GM23338 (cell line): Measurements from ENCODE around the gene DRGX. TPM values are rescaled to one million over a fixed set of nuclear protein-coding genes. Genes with fewer than 3 reads are reported as not detected.

Source experiments
- ATAC-seq: fragments of 200-7000 bp; cut with Tn5 transposase; 3 replicates; pipeline ENCODE4 v1.9.1; 2020
- DNase-seq: peaks from one replicate; pipeline ENCODE4 v3.0.0-alpha.2; 2015; ENCODE audit warnings: low spot score
- H2AFZ ChIP-seq: fragments of 200-600 bp; sonication (generic); 2 replicates; pipeline ENCODE4 v1.8.0; 2016; ENCODE audit warnings: antibody characterized with exemption, mild to moderate bottlenecking, moderate library complexity
- H3F3A ChIP-seq: fragments of 200-600 bp; sonication (generic); replicated peaks from 2 replicates; pipeline ENCODE4 v1.8.0; 2017; ENCODE audit warnings: antibody characterized with exemption, mixed run types, low read depth
- H3K27ac ChIP-seq: fragments of 200-600 bp; sonication (generic); 2 replicates; pipeline ENCODE4 v1.6.1; 2016; ENCODE audit warnings: low read depth
- H3K27me3 ChIP-seq: fragments of 200-600 bp; sonication (generic); 2 replicates; pipeline ENCODE4 v1.8.0; 2016; ENCODE audit warnings: mild to moderate bottlenecking, mixed run types, moderate library complexity; ENCODE audit not compliant: insufficient read depth
- H3K36me3 ChIP-seq: fragments of 200-600 bp; sonication (generic); 2 replicates; pipeline ENCODE4 v1.8.0; 2016; ENCODE audit warnings: mild to moderate bottlenecking; ENCODE audit not compliant: insufficient read depth
- H3K4me1 ChIP-seq: fragments of 200-600 bp; sonication (generic); 2 replicates; pipeline ENCODE4 v1.8.0; 2016; ENCODE audit warnings: mild to moderate bottlenecking, moderate library complexity; ENCODE audit not compliant: insufficient read depth
- H3K4me2 ChIP-seq: fragments of 200-600 bp; sonication (generic); 2 replicates; pipeline ENCODE4 v1.7.1; 2017; ENCODE audit warnings: mixed run types
- H3K4me3 ChIP-seq: fragments of 200-600 bp; sonication (generic); 2 replicates; pipeline ENCODE4 v1.6.1; 2016; ENCODE audit warnings: mixed run types
- H3K79me2 ChIP-seq: fragments of 200-600 bp; sonication (generic); replicated peaks from 2 replicates; pipeline ENCODE4 v1.8.0; 2017; ENCODE audit warnings: mild to moderate bottlenecking; ENCODE audit not compliant: insufficient read depth
- H3K9me2 ChIP-seq: fragments of 200-600 bp; sonication (generic); 2 replicates; pipeline ENCODE4 v1.8.0; 2017; ENCODE audit not compliant: insufficient read depth
- H4K20me1 ChIP-seq: fragments of 200-600 bp; sonication (generic); replicated peaks from 2 replicates; pipeline ENCODE4 v1.8.0; 2017; ENCODE audit warnings: mild to moderate bottlenecking; ENCODE audit not compliant: insufficient read depth
- H3K27ac Mint-ChIP-seq: 2 replicates; pipeline ENCODE4 v1.8.0; 2020; ENCODE audit warnings: inconsistent platforms, mild to moderate bottlenecking, moderate library complexity, mixed read lengths
- H3K27me3 Mint-ChIP-seq: 3 replicates; pipeline ENCODE4 v1.8.0; 2022; ENCODE audit warnings: low read depth, mild to moderate bottlenecking, moderate library complexity, mixed read lengths, inconsistent platforms; ENCODE audit not compliant: insufficient read depth, poor library complexity
- H3K36me3 Mint-ChIP-seq: 3 replicates; pipeline ENCODE4 v1.8.0; 2021; ENCODE audit warnings: low read depth, mild to moderate bottlenecking, inconsistent platforms, moderate library complexity, mixed read lengths
- H3K4me1 Mint-ChIP-seq: 3 replicates; pipeline ENCODE4 v1.8.0; 2020; ENCODE audit warnings: mild to moderate bottlenecking, inconsistent platforms, mixed read lengths
- H3K4me3 Mint-ChIP-seq: 3 replicates; pipeline ENCODE4 v1.8.0; 2021; ENCODE audit warnings: moderate library complexity, mild to moderate bottlenecking, inconsistent platforms, mixed read lengths
- H3K9me3 Mint-ChIP-seq: 3 replicates; pipeline ENCODE4 v1.8.0; 2020; ENCODE audit warnings: moderate library complexity, mild to moderate bottlenecking, inconsistent platforms, mixed read lengths
- EZH2 ChIP-seq: fragments of 200-600 bp; sonication (generic); IDR thresholded peaks from one replicate; pipeline ENCODE4 v1.8.0; 2017; ENCODE audit warnings: antibody characterized with exemption, mild to moderate bottlenecking, low read depth; ENCODE audit not compliant: unreplicated experiment
- EZH2phosphoT487 ChIP-seq: fragments of 200-600 bp; sonication (generic); IDR thresholded peaks from one replicate; pipeline ENCODE4 v1.8.1; 2018; ENCODE audit warnings: antibody characterized with exemption; ENCODE audit not compliant: unreplicated experiment
- JUNB ChIP-seq: IDR thresholded peaks from one replicate; pipeline ENCODE4 v1.6.1; 2016; ENCODE audit warnings: antibody characterized with exemption; ENCODE audit not compliant: unreplicated experiment
- NANOG ChIP-seq: IDR thresholded peaks from 2 replicates; pipeline ENCODE4 v1.6.1; 2016; ENCODE audit warnings: antibody characterized with exemption, borderline replicate concordance
- REST ChIP-seq: IDR thresholded peaks from one replicate; pipeline ENCODE4 v1.6.1; 2018; ENCODE audit warnings: antibody characterized with exemption; ENCODE audit not compliant: unreplicated experiment
- ZNF331 ChIP-seq: fragments of 250-450 bp; sonication (Bioruptor Pico); IDR thresholded peaks from 2 replicates; pipeline ENCODE4 v1.5.0; 2020; ENCODE audit warnings: low read depth, mild to moderate bottlenecking, moderate library complexity
- long read RNA-seq: library from polyadenylated mRNA; unstranded; transcript quantifications from one replicate; pipeline ENCODE4 v2.0.0, GENCODE V29; 2020; ENCODE audit not compliant: unreplicated experiment
- polyA plus RNA-seq: library from polyadenylated mRNA; unstranded; fragments of >200 nt; fragmentation: Nextera tagmentation; extraction: Ambion mirVana; gene quantifications from 2 replicates; pipeline ENCODE4 v1.2.1, GENCODE V29; 2016
- total RNA-seq: library from RNA; depleted of rRNA; stranded (reverse); fragments of >200 nt; shearing (Covaris generic); gene quantifications from 2 replicates; pipeline ENCODE4 v1.2.3, GENCODE V29; 2014; rRNA removed

DRGX gene
- not detected in 2 replicates for total RNA-seq
- polyA plus RNA-seq, result not detected in 2 replicates
- long read RNA-seq, result 0 reads

- TF ChIP-seq EZH2, result peak; percentile 81
- TF ChIP-seq REST, result no peak
- TF ChIP-seq ZNF331 (CRISPR knock-in tag), result no peak
- peak; percentile 19 for TF ChIP-seq EZH2phosphoT487
- no peaks in the 10 kb centered on the region for H3K9me2 ChIP-seq
- H3K36me3 Mint-ChIP-seq, result no peaks in the 10 kb centered on the region
- peaks cover 30% of the 10 kb centered on the region for H3K4me1 Mint-ChIP-seq
- ATAC-seq, result peak; percentile 11
- peak within 1 kb of the TSS; percentile 75 for H3K4me3 Mint-ChIP-seq
- H3K27ac Mint-ChIP-seq, result no peak within 1 kb of the TSS
- peak; percentile 46 for DNase-seq
- H3K27me3 ChIP-seq, result peaks cover 100% of the 10 kb centered on the region
- no peak within 1 kb of the TSS for H3K27ac ChIP-seq
- H3K4me2 ChIP-seq, result peak within 1 kb of the TSS; percentile 96
- H3K27me3 Mint-ChIP-seq, result peaks cover 77% of the 10 kb centered on the region
- no peaks in the 10 kb centered on the region for H3K36me3 ChIP-seq
- H4K20me1 ChIP-seq, result peaks cover 23% of the 10 kb centered on the region
- H3K4me1 ChIP-seq, result peaks cover 31% of the 10 kb centered on the region
- peak within 1 kb of the TSS; percentile 73 for H3K4me3 ChIP-seq
- H3F3A ChIP-seq, result 0 out of 2 replicates have a peak, but pooled peaks cover 9% of the 10 kb centered on the region
- H2AFZ ChIP-seq, result peak within 1 kb of the TSS; percentile 84
- H3K79me2 ChIP-seq, result no peaks in the 10 kb centered on the region
- H3K9me3 Mint-ChIP-seq, result no peaks in the 10 kb centered on the region
These were observed at the start of gene DRGX for GRCh38 chr10:49395741-49396665. Gene DRGX (minus strand): TSS chr10:49396089. CDS start chr10:49395440, 649 bp downstream.

GRCh38 chr10:49444349-49444748 lies 48.5 kb upstream of the DRGX start:
- Mint-ChIP-seq H3K27ac (no peak overlapping the region), H3K4me3 (no peak overlapping the region), H3K9me3 (peaks cover 19% of the 10 kb centered on the region; the same call in 2 of the 3 replicates), H3K4me1 (peaks cover 11% of the 10 kb centered on the region), H3K36me3 (peaks cover 6% of the 10 kb centered on the region; the same call in 1 of the 3 replicates), H3K27me3 (no peaks in the 10 kb centered on the region)
- Histone ChIP-seq H3K9me2 (0 out of 2 replicates have a peak, but pooled peaks cover 3% of the 10 kb centered on the region), H2AFZ (no peak overlapping the region), H3K4me1 (peaks cover 11% of the 10 kb centered on the region; the same call in 1 of the 2 replicates), H3K27ac (no peak overlapping the region), H3K27me3 (no peaks in the 10 kb centered on the region), H3K4me3 (no peak overlapping the region), H3K4me2 (no peak overlapping the region), H3F3A (no peaks in the 10 kb centered on the region), H3K36me3 (no peaks in the 10 kb centered on the region), H4K20me1 (no peaks in the 10 kb centered on the region), H3K79me2 (no peaks in the 10 kb centered on the region)
- DNase-seq (no peak), ATAC-seq (no peak)
- TF ChIP-seq NANOG, result no peak
- TF ChIP-seq JUNB, result no peak
